NCI-H146 treated with DMSO at 0.1 percent for 48 hours (cell line): ENCODE results near the gene CIAO2B.
"Not testable (repeated sequence)": the region's sequence is repeated elsewhere in the genome, so short reads cannot be mapped to it uniquely, and the experiment has no call there.

ENCODE experiments used
- DNase-seq: peaks from one replicate; lab custom pipeline; 2025; ENCODE audit not compliant: unreplicated experiment; lab: John Stamatoyannopoulos, UW

The CIAO2B gene

DNA sequence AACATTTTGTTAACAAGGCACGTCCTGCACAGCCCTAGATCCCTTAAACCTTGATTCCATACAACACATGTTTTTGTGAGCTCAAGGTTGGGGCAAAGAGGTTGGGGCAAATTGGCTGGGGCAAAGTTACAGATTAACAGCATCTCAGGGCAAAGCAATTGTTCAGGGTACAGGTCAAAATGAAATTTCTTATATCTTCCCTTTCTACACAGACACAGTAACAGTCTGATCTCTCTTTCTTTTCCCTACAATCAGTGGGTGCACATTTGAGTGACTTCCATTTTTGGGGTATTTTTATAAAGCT is 21.9 kb upstream of the CIAO2B start:
- DNase-seq = not testable (repeated sequence)

DNA sequence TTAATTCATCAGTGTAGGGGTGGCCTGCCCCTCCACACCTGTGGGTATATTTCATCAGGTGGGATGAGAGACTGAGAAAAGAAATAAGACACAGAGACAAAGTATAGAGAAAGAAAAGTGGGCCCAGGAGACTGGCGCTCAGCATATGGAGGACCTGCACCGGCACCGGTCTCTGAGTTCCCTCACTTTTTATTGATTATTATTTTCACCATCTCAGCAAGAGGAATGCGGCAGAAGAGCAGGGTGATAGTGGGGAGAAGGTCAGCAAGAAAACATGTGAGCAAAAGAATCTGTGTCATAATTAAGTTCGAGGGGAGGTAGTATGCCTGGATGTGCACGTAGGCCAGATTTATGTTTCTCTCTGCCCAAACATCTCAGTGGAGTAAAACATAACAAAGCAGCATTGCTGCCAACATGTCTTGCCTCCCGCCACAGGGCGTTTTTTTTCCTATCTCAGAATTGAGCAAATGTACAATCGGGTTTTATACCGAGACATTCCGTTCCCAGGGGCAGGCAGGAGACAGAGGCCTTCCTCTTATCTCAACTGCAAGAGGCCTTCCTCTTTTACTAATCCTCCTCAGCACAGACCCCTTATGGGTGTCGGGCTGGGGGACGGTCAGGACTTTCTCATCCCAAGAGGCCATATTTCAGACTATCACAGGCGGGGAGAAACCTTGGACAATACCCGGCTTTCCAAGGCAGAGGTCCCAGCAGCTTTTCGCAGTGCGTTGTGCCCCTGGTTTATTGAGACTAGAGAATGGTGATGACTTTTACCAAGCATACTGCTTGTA is 21.4 kb upstream of the CIAO2B start:
- not testable (repeated sequence) for DNase-seq

GRCh38 chr16:66954097-66954659 is 20.0 kb upstream of the CIAO2B start:
- peak; percentile 26 for DNase-seq

DNA sequence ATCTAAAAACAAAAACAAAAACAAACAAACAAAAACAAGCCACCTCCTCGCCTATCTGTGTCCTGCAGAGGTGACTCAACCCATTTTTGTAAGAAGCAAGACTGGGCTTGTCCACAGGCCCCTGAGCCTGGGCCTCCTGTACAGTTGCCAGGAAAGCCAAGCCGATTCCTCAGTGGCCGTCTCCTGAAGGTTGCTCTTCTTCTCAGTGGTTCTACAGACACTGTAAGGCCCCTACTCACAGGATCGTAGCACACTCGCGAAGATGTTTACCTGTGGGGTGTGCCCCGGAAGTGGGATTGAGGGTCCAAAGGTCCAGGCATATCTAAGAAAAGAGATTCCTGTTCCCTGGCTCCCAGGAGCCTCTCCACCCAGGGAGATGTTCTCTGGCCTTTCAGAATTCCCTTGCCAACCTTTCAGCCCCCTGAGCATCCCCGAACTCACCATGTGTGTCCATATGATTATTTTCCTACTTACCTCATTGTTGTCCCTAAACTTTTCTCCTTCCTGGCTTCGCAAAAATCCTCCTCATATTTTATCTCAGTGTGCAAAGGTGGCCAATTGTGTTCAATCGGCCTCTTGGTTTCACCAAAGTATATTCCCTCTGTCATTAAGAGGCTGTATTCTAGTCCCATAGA is 19.4 kb upstream of the CIAO2B start:
- no peak for DNase-seq

DNA sequence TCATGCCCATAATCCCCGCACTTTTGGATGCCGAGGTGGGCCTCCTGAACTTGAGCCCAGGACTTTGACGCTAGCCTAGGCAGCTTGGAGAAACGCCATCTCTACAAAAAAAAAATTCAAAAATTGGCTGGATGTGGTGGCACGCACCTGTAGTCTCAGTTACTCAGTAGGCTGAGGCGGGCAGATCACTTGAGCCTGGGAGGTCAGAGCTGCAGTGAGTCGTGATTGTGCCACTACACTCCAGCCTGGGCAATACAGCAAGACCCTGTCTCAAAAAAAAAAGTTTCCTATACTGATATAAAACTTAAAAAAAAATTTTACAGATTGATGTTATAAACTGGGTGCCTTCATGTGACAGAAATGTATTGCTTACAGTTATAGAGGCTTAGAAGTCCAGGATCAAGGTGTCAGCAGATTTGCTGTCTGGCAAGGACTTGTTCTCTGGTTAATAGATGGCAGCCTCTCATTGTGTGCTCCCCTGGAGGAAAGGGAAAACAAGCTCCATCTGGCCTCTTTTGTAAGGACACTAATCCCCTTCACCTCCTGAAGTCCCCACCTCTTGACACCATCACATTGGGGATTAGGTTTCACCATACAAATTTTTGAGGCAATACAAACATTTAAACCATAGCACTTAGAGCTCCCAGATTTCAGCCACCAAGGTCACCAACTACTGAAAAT is 18.4 kb upstream of the CIAO2B start:
- DNase-seq = no peak

DNA sequence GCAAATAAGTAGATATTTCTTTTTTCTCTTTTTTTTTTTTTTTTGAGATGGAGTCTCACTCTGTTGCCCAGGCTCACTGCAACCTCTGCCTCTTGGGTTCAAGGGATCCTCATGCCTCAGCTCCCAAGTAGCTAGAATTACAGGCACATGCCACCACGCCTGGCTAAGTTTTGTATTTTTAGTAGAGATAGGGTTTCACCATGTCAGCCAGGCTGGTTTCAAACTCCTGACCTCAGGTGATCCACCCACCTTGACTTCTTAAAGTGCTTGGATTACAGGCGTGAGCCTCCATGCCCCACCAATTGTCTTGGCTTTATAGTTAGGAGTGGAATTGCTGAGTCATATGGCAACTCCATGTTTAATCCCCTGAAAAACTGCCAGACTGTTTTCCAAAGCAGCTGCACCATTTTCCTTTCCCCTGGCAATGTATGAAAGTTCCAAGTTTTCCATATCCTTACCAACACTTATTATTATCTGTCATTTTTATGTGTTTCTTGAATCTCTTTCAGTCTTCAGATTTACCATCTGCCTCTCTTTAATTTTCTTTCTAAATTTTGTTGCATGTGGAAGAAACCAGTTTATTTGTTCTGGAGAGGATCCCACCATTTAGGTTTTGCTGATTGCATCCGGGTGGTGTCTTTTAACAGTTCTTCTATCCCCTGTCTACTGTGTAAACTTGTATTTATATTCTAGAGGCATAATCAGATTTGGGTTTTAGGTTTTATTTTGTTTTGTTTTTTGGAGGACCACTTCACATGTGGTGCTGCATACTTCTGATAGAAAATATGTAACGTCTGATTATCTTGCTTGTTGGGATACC is 17.0 kb upstream of the CIAO2B start:
- DNase-seq = no peak

- DNase-seq = no peak
These were observed 16.2 kb upstream of the CIAO2B start for GRCh38 chr16:66950437-66950836.

- no peak for DNase-seq
These were observed 15.3 kb upstream of the CIAO2B start for GRCh38 chr16:66949472-66949871.

GRCh38 chr16:66948837-66949225 is 14.6 kb upstream of the CIAO2B start:
- DNase-seq = no peak

GRCh38 chr16:66948134-66948836 is 14.1 kb upstream of the CIAO2B start:
- no peak for DNase-seq

DNA sequence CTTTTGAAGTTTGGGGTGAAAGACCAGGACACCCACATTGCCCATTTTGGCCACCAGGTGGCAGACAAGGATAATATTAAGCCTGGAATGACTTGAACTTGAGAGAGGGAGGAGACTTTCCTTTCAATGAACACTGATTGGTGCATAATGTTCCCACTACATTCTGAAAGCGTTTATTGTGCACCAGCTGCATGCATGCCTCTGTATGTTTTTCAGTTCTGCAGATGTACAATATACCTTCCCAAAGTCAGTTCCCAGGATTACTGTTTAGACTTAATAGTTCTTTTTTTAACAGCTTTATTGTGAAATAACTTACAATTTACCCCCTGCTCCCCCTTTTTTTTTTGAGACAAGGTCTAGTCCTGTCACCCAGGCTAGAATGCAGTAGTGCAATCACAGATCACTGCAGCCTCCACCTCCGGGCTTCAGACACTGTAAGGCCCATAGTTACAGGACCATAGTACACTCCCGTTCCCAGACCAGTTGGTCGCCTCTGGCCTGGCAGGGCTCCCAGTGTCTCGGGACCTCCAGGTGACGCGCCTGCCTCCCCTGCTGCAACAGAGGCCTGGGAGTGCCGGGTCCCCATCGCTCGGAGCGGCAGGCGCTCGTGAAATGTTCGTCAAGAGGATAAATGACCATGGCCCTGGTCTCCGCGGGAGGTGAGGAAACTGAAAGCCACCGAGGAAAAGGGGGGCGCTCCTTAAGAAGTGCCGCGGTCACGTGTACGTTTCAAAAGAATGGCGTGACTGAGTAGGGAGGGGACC is 13.3 kb upstream of the CIAO2B start:
- peak; percentile 29 for DNase-seq

GRCh38 chr16:66946974-66947301 is 12.7 kb upstream of the CIAO2B start:
- DNase-seq = no peak

GRCh38 chr16:66946541-66946940 is 12.3 kb upstream of the CIAO2B start:
- DNase-seq = no peak

DNA sequence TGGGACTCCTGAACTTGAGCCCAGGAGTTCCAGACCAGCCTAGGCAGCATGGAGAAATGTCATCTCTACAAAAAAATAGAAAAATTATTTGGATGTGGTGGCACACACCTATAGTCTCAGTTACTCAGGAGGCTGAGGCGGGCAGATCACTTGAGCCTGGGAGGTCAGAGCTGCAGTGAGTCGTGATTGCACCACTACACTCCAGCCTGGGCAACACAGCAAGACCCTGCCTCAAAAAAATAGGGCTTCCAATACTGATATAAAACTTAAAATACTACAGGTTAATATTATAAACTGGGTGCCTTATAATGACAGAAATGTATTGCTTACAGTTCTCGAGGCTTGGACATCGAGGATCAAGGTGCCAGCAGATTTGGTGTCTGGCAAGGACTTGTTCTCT is 11.7 kb upstream of the CIAO2B start:
- no peak for DNase-seq

DNA sequence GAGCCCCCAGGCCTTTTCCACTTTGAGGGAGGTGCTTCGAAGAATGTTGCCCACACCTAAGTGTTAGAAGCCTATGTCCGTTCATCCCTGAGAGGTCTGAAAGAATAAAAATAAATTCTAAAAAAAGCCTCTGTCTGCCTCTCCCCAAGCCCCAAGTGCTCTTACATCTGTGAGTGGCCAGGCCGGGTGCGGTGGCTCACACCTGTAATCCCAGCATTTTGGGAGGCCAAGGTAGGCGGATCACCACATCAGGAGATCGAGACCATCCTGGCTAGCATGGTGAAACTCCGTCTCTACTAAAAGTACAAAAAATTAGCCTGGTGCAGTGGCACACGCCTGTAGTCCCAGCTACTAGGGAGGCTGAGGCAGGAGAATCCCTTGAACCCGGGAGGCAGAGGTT is 10.8 kb upstream of the CIAO2B start:
- not testable (repeated sequence) for DNase-seq

DNA sequence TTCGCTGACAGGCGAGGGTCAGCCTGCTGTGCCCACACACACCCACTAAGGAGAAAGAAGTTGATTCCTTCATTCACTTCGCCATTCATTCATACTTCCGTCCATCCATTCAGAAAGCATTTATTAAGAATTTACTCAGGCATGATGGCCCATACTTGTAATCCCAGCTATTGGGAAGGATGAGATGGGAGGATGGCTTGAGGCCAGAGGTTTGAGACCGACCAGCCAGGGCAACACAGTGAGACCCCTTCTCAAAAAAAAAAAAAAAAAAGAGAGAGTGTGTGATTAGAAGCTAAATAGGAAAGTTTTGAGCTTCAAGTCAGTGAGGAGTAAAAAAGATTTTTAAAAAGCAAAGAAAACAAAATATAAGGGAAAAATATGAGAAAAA is 9.8 kb upstream of the CIAO2B start:
- no peak for DNase-seq

- DNase-seq = no peak
These were observed 9.3 kb upstream of the CIAO2B start for GRCh38 chr16:66943426-66944053.

DNA sequence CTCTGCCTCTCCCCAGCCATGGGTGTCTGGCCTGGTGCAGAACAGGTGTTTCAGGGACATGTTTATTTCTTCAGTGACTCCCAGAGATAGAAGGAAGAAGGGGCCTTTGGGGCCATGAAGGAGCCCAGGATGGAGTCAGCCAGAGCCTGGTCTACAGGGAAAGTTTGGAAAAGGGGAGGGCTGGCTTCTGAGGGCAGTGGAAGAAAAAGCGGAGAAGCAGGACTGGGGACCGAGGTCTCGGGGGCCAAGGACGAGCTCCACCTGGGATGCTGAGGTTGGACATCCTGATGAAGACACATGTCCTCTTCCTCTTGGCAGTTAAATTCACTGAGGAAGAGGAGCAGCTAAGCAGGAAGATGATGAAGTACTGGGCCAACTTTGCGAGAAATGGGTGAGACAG is 8.8 kb upstream of the CIAO2B start:
- DNase-seq = no peak

- DNase-seq = no peak
These were observed 6.0 kb upstream of the CIAO2B start for GRCh38 chr16:66940236-66940635.

DNA sequence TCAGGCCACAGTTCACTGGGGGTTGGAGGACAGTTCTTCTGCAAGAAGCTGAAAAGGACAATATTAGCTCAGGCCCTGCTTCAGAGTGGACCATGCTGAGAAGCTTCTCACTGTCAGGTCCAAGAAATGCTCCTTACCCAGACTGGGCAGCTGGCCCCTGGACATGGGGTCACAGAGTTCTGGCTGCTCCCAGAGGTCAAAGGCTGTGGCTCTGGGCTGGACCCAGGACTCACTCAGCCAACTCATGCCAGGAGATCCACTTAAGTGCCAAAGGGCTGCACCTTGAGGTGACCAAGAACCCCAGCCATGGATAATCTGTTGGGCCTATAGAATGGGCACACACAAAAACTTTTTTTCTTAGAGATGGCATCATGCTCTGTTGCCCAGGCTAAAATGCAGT is 5.2 kb upstream of the CIAO2B start:
- no peak for DNase-seq
